CD14-positive monocyte (primary cell): Measurements from ENCODE around the gene EPHA7. TPM values are rescaled to one million over a fixed set of nuclear protein-coding genes. Genes with fewer than 3 reads are reported as not detected.

ENCODE experiments used
- DNase-seq, 3 donors: peaks; one replicate each; pipeline ENCODE4 v3.0.0-alpha.2; 2011 to 2022
- H2AFZ ChIP-seq: 2 replicates; pipeline ENCODE4 v1.6.0; 2012; ENCODE audit warnings: mild to moderate bottlenecking, low read depth, low read length, inconsistent platforms; ENCODE audit not compliant: insufficient read depth, poor library complexity, severe bottlenecking
- H3K27ac ChIP-seq, 2 donors: 1 replicate in 1 of 2; 2 replicates in 1 of 2; pipeline ENCODE4 v1.5.1; 2012 to 2013; ENCODE audit warnings: low read length in 2 of 2, control low read depth in 1 of 2, inconsistent platforms in 1 of 2, low read depth in 1 of 2, mild to moderate bottlenecking in 1 of 2
- H3K27me3 ChIP-seq, 2 donors: one replicate each; pipeline versions ENCODE4 v1.6.0 to v1.6.1; 2011 to 2013; ENCODE audit warnings: low read length in 2 of 2; ENCODE audit not compliant: control insufficient read depth in 2 of 2, insufficient read depth in 2 of 2
- H3K36me3 ChIP-seq, 2 donors: replicated peaks in 1 of 2; 1 replicate in 1 of 2; 2 replicates in 1 of 2; pipeline versions ENCODE4 v1.5.1 to v1.6.1; 2012 to 2013; ENCODE audit warnings: low read length in 2 of 2, control low read depth in 1 of 2, inconsistent platforms in 1 of 2, mild to moderate bottlenecking in 1 of 2; ENCODE audit not compliant: insufficient read depth in 2 of 2, control insufficient read depth in 1 of 2
- H3K4me1 ChIP-seq, 2 donors: 1 replicate in 1 of 2; 2 replicates in 1 of 2; pipeline versions ENCODE4 v1.5.1 to v1.6.1; 2012 to 2013; ENCODE audit warnings: low read length in 2 of 2, control low read depth in 1 of 2, inconsistent platforms in 1 of 2, mild to moderate bottlenecking in 1 of 2, moderate library complexity in 1 of 2; ENCODE audit not compliant: insufficient read depth in 2 of 2, control insufficient read depth in 1 of 2
- H3K4me2 ChIP-seq: replicated peaks from 2 replicates; pipeline ENCODE3; 2012; ENCODE audit warnings: low read length, moderate library complexity, mild to moderate bottlenecking; ENCODE audit not compliant: poor library complexity, severe bottlenecking; ENCODE audit errors: extremely low read depth
- H3K4me3 ChIP-seq, 3 experiments: fragments of 200-600 bp in 1 of 3; sonication (generic) in 1 of 3; replicated peaks in 1 of 3; 1 replicate in 2 of 3; 2 replicates in 1 of 3; pipeline ENCODE4 v1.5.1; 2011 to 2013; ENCODE audit warnings: low read length in 3 of 3, mild to moderate bottlenecking in 3 of 3, control low read depth in 2 of 3, low read depth in 2 of 3, inconsistent platforms in 1 of 3, moderate library complexity in 1 of 3
- H3K79me2 ChIP-seq: 2 replicates; pipeline ENCODE4 v1.6.0; 2012; ENCODE audit warnings: mild to moderate bottlenecking, control low read depth, inconsistent platforms, low read length, moderate library complexity; ENCODE audit not compliant: insufficient read depth
- H3K9ac ChIP-seq: 2 replicates; pipeline ENCODE4 v1.6.0; 2017; ENCODE audit warnings: low read length, mild to moderate bottlenecking; ENCODE audit not compliant: insufficient read depth, poor library complexity, severe bottlenecking
- H3K9me3 ChIP-seq, 2 donors: replicated peaks in 1 of 2; 1 replicate in 1 of 2; 2 replicates in 1 of 2; pipeline versions ENCODE4 v1.5.1 to v1.6.1; 2012 to 2013; ENCODE audit warnings: low read length in 2 of 2, control low read depth in 1 of 2; ENCODE audit not compliant: control insufficient read depth in 1 of 2, insufficient read depth in 1 of 2
- H4K20me1 ChIP-seq: 2 replicates; pipeline ENCODE4 v1.6.0; 2012; ENCODE audit warnings: mild to moderate bottlenecking, low read length, control low read depth, moderate library complexity; ENCODE audit not compliant: insufficient read depth
- H3K27ac Mint-ChIP-seq, 7 donors: one replicate each; pipeline ENCODE4 v1.8.0; 2020; ENCODE audit warnings: mild to moderate bottlenecking in 7 of 7, mixed read lengths in 7 of 7, moderate library complexity in 6 of 7, inconsistent platforms in 2 of 7
- H3K27me3 Mint-ChIP-seq, 3 donors: one replicate each; pipeline ENCODE4 v1.8.0; 2021 to 2022; ENCODE audit warnings: low read depth in 3 of 3, mild to moderate bottlenecking in 3 of 3, mixed read lengths in 3 of 3, moderate library complexity in 3 of 3, inconsistent platforms in 1 of 3
- H3K36me3 Mint-ChIP-seq, 2 donors: one replicate each; pipeline ENCODE4 v1.8.0; 2020; ENCODE audit warnings: mixed read lengths in 2 of 2, inconsistent platforms in 1 of 2, mild to moderate bottlenecking in 1 of 2
- H3K4me1 Mint-ChIP-seq: one replicate; pipeline ENCODE4 v1.8.0; 2020; ENCODE audit warnings: mild to moderate bottlenecking, mixed read lengths
- H3K4me3 Mint-ChIP-seq, 2 donors: one replicate each; pipeline ENCODE4 v1.8.0; 2020; ENCODE audit warnings: mild to moderate bottlenecking in 2 of 2, mixed read lengths in 2 of 2, moderate library complexity in 1 of 2
- H3K9me3 Mint-ChIP-seq, 7 donors: one replicate each; pipeline ENCODE4 v1.8.0; 2020 to 2022; ENCODE audit warnings: mixed read lengths in 7 of 7, mild to moderate bottlenecking in 6 of 7, moderate library complexity in 6 of 7, inconsistent platforms in 2 of 7
- WGBS: methylation state at CpG from one replicate; pipeline ENCODE4 v1.1.5; 2013; ENCODE audit warnings: missing lambda C conversion rate; ENCODE audit not compliant: insufficient coverage; 5-methylcytosine and 5-hydroxymethylcytosine counted together
- intact Hi-C, 2 donors: fragments of 100-400 bp; cut with micrococcal nuclease; formaldehyde crosslinking; loops; one replicate each; pipeline versions ENCODE4 v1.15.0 to v1.15.1; 2023
- polyA plus RNA-seq, 3 donors: library from polyadenylated mRNA; depleted of rRNA in 1 of 3; unstranded in 2 of 3; stranded (reverse) in 1 of 3; fragments of 300-500 nt in 2 of 3; fragments of >200 nt in 1 of 3; fragmentation: Illumina TruSeq in 2 of 3; gene quantifications; 1 replicate in 2 of 3; 2 replicates in 1 of 3; pipeline ENCODE4 v1.2.3, GENCODE V29; 2012 to 2021
- TF ChIP-seq, protein P1 (sequence below): fragments of 200-600 bp; IDR thresholded peaks from one replicate; pipeline ENCODE4 v1.8.0; 2022; ENCODE audit warnings: antibody characterized with exemption, mild to moderate bottlenecking

EPHA7 gene
- polyA plus RNA-seq, 3 donors = not detected

DNA sequence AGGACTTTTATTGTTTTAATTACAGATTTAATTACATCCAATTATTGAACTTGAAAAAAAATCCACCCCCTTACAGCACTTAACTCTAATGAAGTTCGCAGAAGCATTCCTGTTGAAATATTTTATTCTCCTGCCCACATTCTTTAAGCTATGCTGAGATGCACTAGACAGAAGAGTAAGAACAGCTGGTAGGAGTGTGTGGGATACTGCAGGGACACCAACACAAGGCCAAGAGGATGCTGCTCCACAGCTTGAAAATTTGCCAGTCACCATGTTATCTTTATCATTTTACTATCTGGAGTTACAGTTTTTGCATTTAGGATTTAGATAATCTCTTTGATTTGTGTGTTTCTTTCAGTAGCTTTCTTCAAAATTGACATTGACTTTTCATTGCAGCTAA lies 180.7 kb downstream of the EPHA7 start:
- H3K79me2 ChIP-seq = no peaks in the 10 kb centered on the region
- no peaks in the 10 kb centered on the region for H3K36me3 Mint-ChIP-seq
- no peaks in the 10 kb centered on the region for H3K9me3 ChIP-seq
- no peak overlapping the region for H2AFZ ChIP-seq
- WGBS = no CpG with 5 or more reads among the region's 1 CpG
- no peaks in the 10 kb centered on the region for H3K27me3 ChIP-seq
- no peak overlapping the region for H3K27ac Mint-ChIP-seq
- no peaks in the 10 kb centered on the region for H3K27me3 Mint-ChIP-seq
- DNase-seq = no peak
- no peak overlapping the region for H3K27ac ChIP-seq
- no peaks in the 10 kb centered on the region for H3K4me1 Mint-ChIP-seq
- no peak overlapping the region for H3K4me3 ChIP-seq
- H4K20me1 ChIP-seq = no peaks in the 10 kb centered on the region
- no peaks in the 10 kb centered on the region for H3K9me3 Mint-ChIP-seq
- H3K9ac ChIP-seq = no peak overlapping the region
- no peaks in the 10 kb centered on the region for H3K36me3 ChIP-seq
- H3K4me1 ChIP-seq = no peaks in the 10 kb centered on the region
- H3K4me3 Mint-ChIP-seq = no peak overlapping the region
- TF ChIP-seq, protein P1, sequence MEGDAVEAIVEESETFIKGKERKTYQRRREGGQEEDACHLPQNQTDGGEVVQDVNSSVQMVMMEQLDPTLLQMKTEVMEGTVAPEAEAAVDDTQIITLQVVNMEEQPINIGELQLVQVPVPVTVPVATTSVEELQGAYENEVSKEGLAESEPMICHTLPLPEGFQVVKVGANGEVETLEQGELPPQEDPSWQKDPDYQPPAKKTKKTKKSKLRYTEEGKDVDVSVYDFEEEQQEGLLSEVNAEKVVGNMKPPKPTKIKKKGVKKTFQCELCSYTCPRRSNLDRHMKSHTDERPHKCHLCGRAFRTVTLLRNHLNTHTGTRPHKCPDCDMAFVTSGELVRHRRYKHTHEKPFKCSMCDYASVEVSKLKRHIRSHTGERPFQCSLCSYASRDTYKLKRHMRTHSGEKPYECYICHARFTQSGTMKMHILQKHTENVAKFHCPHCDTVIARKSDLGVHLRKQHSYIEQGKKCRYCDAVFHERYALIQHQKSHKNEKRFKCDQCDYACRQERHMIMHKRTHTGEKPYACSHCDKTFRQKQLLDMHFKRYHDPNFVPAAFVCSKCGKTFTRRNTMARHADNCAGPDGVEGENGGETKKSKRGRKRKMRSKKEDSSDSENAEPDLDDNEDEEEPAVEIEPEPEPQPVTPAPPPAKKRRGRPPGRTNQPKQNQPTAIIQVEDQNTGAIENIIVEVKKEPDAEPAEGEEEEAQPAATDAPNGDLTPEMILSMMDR = no peak
- intact Hi-C loops = no loop called here
- H3K4me2 ChIP-seq = no peak overlapping the region

DNA sequence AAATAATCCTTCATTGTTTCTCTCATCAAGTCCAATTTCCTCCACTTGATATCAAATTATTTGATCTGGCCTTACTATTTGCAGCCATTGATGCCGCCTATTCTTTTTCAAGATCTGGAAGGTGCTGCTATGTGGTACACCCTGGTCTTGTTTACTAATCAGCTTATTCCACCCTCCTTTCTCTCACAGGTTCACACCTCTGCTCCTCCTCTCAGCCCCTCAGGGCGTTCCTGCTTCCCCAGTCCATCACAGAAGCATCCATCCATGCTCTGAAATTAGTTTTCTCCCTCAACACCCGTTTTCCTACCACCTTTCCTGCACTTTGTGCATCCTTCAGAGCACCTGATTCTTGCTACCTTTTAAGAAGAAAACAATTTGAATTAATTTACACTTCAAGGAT lies 183.6 kb downstream of the EPHA7 start:
- H3K36me3 ChIP-seq = no peaks in the 10 kb centered on the region
- 50% methylated on average over 2 of the region's 3 CpGs for WGBS
- intact Hi-C loops = no loop called here
- H4K20me1 ChIP-seq = no peaks in the 10 kb centered on the region
- peaks cover 0 to 2% (median 0%) of the 10 kb centered on the region in 7 donors for H3K9me3 Mint-ChIP-seq
- no peaks in the 10 kb centered on the region for H3K27me3 ChIP-seq
- H2AFZ ChIP-seq = no peak overlapping the region
- H3K9ac ChIP-seq = no peak overlapping the region
- H3K4me1 Mint-ChIP-seq = no peaks in the 10 kb centered on the region
- no peaks in the 10 kb centered on the region for H3K4me1 ChIP-seq
- H3K27me3 Mint-ChIP-seq = no peaks in the 10 kb centered on the region
- H3K79me2 ChIP-seq = no peaks in the 10 kb centered on the region
- no peak overlapping the region for H3K4me2 ChIP-seq
- H3K27ac ChIP-seq = no peak overlapping the region
- H3K4me3 ChIP-seq = no peak overlapping the region
- no peak overlapping the region for H3K4me3 Mint-ChIP-seq
- TF ChIP-seq, protein P1 = no peak
- no peaks in the 10 kb centered on the region for H3K36me3 Mint-ChIP-seq
- H3K9me3 ChIP-seq = no peaks in the 10 kb centered on the region
- no peak overlapping the region for H3K27ac Mint-ChIP-seq
- no peak for DNase-seq
